ENCODE results near the gene DDX10. TPM values are rescaled to one million over a fixed set of nuclear protein-coding genes. Genes with fewer than 3 reads are reported as not detected.

DDX10 gene
- total RNA-seq, 1 donor from 2014 or later, result 34.7 TPM

DNA sequence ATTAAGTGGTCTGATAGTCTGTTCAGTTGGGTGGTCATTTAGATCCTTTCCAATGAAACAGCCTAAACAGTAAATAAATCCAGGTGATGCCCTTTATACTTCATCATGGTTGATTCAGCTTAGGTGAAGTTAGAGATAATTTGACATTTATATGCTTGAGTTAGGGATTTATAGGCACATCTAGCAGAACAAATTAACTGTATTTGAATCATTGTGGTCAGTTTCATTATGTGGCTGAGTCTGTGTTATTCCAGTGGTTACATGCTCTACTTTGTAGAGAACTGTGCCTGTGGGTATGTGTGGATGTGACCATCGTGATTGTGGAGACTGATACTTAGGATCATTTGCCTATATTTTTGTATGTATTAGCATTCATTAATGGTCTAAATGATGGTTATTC, 194.6 kb downstream of the DDX10 start:
- TF ChIP-seq, protein P1, sequence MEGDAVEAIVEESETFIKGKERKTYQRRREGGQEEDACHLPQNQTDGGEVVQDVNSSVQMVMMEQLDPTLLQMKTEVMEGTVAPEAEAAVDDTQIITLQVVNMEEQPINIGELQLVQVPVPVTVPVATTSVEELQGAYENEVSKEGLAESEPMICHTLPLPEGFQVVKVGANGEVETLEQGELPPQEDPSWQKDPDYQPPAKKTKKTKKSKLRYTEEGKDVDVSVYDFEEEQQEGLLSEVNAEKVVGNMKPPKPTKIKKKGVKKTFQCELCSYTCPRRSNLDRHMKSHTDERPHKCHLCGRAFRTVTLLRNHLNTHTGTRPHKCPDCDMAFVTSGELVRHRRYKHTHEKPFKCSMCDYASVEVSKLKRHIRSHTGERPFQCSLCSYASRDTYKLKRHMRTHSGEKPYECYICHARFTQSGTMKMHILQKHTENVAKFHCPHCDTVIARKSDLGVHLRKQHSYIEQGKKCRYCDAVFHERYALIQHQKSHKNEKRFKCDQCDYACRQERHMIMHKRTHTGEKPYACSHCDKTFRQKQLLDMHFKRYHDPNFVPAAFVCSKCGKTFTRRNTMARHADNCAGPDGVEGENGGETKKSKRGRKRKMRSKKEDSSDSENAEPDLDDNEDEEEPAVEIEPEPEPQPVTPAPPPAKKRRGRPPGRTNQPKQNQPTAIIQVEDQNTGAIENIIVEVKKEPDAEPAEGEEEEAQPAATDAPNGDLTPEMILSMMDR (conservative IDR thresholded peaks at IDR 0.05), result no peak
- Mint-ChIP-seq H3K27me3 (no peaks in the 10 kb centered on the region), H3K27ac (no peak overlapping the region), H3K36me3 (peaks cover 12% of the 10 kb centered on the region), H3K4me1 (ENCODE audit: unreplicated experiment) (peaks cover 7% of the 10 kb centered on the region), H3K4me3 (no peak overlapping the region), H3K9me3 (no peaks in the 10 kb centered on the region)
- DNase-seq (ENCODE audit: extremely low spot score, unreplicated experiment), result no peak

DNA sequence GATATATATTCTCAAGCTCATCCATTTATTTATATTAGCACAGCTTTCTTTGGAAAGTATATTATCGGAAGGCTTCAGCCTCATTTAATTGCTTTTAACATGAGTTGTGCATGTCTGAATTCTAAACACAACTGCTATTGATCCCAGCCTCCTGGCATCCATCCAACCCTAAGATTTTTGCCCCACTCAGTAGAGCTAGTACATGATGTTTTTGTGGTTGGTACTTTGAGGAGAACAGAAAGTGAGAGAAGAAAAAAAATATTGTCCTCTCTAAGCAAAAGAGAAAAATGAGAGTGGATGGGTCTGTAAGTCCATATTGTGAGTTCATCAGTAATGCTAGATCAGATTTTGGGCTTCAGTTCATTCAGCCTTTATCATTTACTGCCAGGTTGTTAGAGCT, 198.7 kb downstream of the DDX10 start:
- Mint-ChIP-seq H3K36me3 (peaks cover 15% of the 10 kb centered on the region), H3K4me1 (ENCODE audit: unreplicated experiment) (no peaks in the 10 kb centered on the region), H3K27me3 (peaks cover 3% of the 10 kb centered on the region), H3K27ac (no peak overlapping the region), H3K4me3 (no peak overlapping the region), H3K9me3 (peaks cover 3% of the 10 kb centered on the region)
- TF ChIP-seq, protein P1 (conservative IDR thresholded peaks at IDR 0.05), result no peak
- DNase-seq (ENCODE audit: extremely low spot score, unreplicated experiment), result no peak

DNA sequence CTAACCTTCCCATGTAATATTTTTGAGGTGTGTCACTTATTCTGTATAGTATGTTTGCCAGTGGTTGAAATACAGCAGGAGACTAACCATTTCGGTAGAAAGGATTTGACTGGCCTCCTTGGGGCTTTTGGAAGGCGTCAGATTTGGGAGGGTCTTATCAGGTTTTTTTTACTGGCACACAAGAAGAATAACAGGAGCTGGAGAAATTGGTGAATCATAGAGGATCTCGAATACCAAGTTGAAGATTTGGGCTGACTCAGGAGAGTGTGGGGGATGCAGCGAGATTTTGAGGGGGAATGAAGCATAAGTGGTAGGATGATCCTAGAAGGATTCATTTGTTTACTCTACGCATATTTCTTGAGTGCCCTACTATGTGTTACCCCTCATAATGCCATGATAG, 200.5 kb downstream of the DDX10 start:
- peaks cover 3% of the 10 kb centered on the region for H3K9me3 Mint-ChIP-seq
- peaks cover 3% of the 10 kb centered on the region for H3K4me1 Mint-ChIP-seq (ENCODE audit: unreplicated experiment)
- peaks cover 8% of the 10 kb centered on the region for H3K36me3 Mint-ChIP-seq
- H3K27me3 Mint-ChIP-seq, result peaks cover 3% of the 10 kb centered on the region
- H3K27ac Mint-ChIP-seq, result no peak overlapping the region
- TF ChIP-seq, protein P1 (conservative IDR thresholded peaks at IDR 0.05), result no peak
- H3K4me3 Mint-ChIP-seq, result no peak overlapping the region
- DNase-seq (ENCODE audit: extremely low spot score, unreplicated experiment), result no peak

DNA sequence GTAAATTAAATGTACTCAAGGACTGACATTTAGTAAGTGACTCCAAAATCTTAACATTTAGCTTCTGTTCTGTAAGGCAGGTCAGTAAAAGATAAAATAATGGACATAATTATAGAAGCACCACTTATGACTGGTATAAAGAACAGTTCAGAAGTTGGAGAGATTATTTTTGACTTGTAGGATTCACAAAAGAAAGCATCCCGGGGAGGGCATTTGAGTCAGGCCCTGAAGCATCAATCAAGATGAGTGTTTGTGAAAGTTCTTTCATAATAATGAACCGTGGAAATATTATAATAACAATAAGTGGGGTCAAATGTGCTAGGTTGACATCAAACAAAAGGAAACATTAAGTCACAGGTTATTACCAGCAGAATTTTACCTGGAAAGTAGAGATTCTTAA, 201.9 kb downstream of the DDX10 start:
- TF ChIP-seq, protein P1 (conservative IDR thresholded peaks at IDR 0.05), result no peak
- H3K4me3 Mint-ChIP-seq, result no peak overlapping the region
- peaks cover 6% of the 10 kb centered on the region for H3K4me1 Mint-ChIP-seq (ENCODE audit: unreplicated experiment)
- H3K9me3 Mint-ChIP-seq, result peaks cover 3% of the 10 kb centered on the region
- peaks cover 3% of the 10 kb centered on the region for H3K27me3 Mint-ChIP-seq
- H3K27ac Mint-ChIP-seq, result no peak overlapping the region
- no peak for DNase-seq (ENCODE audit: extremely low spot score, unreplicated experiment)
- H3K36me3 Mint-ChIP-seq, result peaks cover 3% of the 10 kb centered on the region

DNA sequence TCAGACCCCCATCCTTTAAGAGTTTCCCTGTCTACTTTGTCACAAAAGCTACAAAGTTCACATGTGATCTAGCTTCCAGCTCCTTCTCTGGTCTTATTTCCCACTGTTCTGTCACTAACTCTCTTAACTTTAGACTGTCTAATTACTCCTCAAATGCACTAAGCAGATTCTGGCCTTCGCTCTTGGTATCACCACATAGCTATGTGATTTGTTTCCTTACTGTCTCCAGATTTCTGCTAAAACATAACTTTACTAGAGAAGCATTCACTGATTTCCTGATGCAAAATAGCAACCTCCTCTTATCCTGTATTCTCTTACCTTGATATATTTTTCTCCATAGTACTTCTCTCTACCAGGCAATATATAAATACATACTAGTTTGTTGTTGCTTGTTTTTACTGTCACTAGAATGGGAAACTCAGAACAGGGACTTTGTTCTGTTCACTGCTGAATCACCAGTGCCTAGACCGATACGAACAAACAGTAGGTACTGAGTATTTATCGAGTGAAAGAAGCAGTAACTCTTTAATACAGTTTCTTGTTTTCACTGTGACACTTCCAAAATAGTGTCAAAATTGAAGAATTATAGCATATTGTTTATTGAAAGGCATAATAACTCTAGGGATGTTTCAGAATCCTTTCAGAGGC, 205.6 kb downstream of the DDX10 start:
- Mint-ChIP-seq H3K36me3 (peaks cover 3% of the 10 kb centered on the region), H3K4me1 (ENCODE audit: unreplicated experiment) (peaks cover 6% of the 10 kb centered on the region), H3K9me3 (peaks cover 3% of the 10 kb centered on the region), H3K27ac (no peak overlapping the region), H3K4me3 (no peak overlapping the region), H3K27me3 (peaks cover 3% of the 10 kb centered on the region)
- no peak for DNase-seq (ENCODE audit: extremely low spot score, unreplicated experiment)
- TF ChIP-seq, protein P1 (conservative IDR thresholded peaks at IDR 0.05), result no peak

Measured in type B pancreatic cell (in vitro differentiated cells).